Germinal center (tissue), 1 donor: Measurements from ENCODE around the gene PLCL1.

ENCODE experiments used
- DNase-seq: peaks from one replicate; pipeline ENCODE4 v3.0.0; 2012; ENCODE audit warnings: mixed read lengths, low spot score

Gene PLCL1

GRCh38 chr2:198060277-198060676, 255.9 kb downstream of the PLCL1 start:
- DNase-seq = no peak

GRCh38 chr2:198062826-198063225, 258.4 kb downstream of the PLCL1 start:
- no peak for DNase-seq

- no peak for DNase-seq
Observed at GRCh38 chr2:198063242-198063641, 258.8 kb downstream of the PLCL1 start.

GRCh38 chr2:198065322-198065721, 260.9 kb downstream of the PLCL1 start:
- DNase-seq = no peak

- DNase-seq = no peak
Observed at GRCh38 chr2:198066597-198066996, 262.2 kb downstream of the PLCL1 start.

GRCh38 chr2:198072655-198073054, 268.3 kb downstream of the PLCL1 start:
- DNase-seq = no peak

GRCh38 chr2:198073253-198073652, 268.9 kb downstream of the PLCL1 start:
- DNase-seq = no peak

GRCh38 chr2:198077477-198077876, 273.1 kb downstream of the PLCL1 start:
- no peak for DNase-seq

GRCh38 chr2:198080879-198081765, 276.7 kb downstream of the PLCL1 start:
- DNase-seq = no peak

GRCh38 chr2:198084156-198084555, 279.8 kb downstream of the PLCL1 start:
- DNase-seq = no peak

- DNase-seq = no peak
Observed at GRCh38 chr2:198096002-198096401, 291.6 kb downstream of the PLCL1 start.

GRCh38 chr2:198096965-198097364, 292.6 kb downstream of the PLCL1 start:
- no peak for DNase-seq

GRCh38 chr2:198097630-198098029, 293.2 kb downstream of the PLCL1 start:
- no peak for DNase-seq

- DNase-seq = no peak
Observed at GRCh38 chr2:198098386-198098785, 294.0 kb downstream of the PLCL1 start.

GRCh38 chr2:198098918-198099317, 294.5 kb downstream of the PLCL1 start:
- no peak for DNase-seq

- no peak for DNase-seq
Observed at GRCh38 chr2:198100346-198100745, 296.0 kb downstream of the PLCL1 start.

GRCh38 chr2:198101688-198102087, 297.3 kb downstream of the PLCL1 start:
- no peak for DNase-seq

GRCh38 chr2:198102120-198102519, 297.7 kb downstream of the PLCL1 start:
- DNase-seq = no peak

GRCh38 chr2:198102856-198103255, 298.5 kb downstream of the PLCL1 start:
- no peak for DNase-seq

- DNase-seq = no peak
Observed at GRCh38 chr2:198106621-198107385, 302.4 kb downstream of the PLCL1 start.

- no peak for DNase-seq
Observed at GRCh38 chr2:198113316-198113715, 308.9 kb downstream of the PLCL1 start.

GRCh38 chr2:198114064-198114463, 309.7 kb downstream of the PLCL1 start:
- no peak for DNase-seq

- DNase-seq = no peak
Observed at GRCh38 chr2:198115201-198115600, 310.8 kb downstream of the PLCL1 start.
